ACHN (cell line): ENCODE results near the gene SLC39A9.
"Not testable (repeated sequence)": the region's sequence is repeated elsewhere in the genome, so short reads cannot be mapped to it uniquely, and the experiment has no call there.

ENCODE experiments used
- DNase-seq: peaks from one replicate; pipeline ENCODE4 v3.0.0-alpha.2; 2015
- in situ Hi-C: cut with HindIII; loops from 2 replicates; pipeline ENCODE4 v1.10.0; 2017; ENCODE audit warnings: low sequenced_read_pairs, low pct_ligation_motif_present, low pct_unique_long_range_greater_than_20kb

The SLC39A9 gene

GRCh38 chr14:69459122-69459521 is 60.6 kb downstream of the SLC39A9 start:
- in situ Hi-C loops = no loop called here
- DNase-seq = no peak

- in situ Hi-C loops = no loop called here
- peak; percentile 82 for DNase-seq
Measured at GRCh38 chr14:69460093-69460701, 61.7 kb downstream of the SLC39A9 start.

GRCh38 chr14:69464379-69464778 is 65.9 kb downstream of the SLC39A9 start:
- in situ Hi-C loops = no loop called here
- no peak for DNase-seq

GRCh38 chr14:69464829-69465228 is 66.3 kb downstream of the SLC39A9 start:
- DNase-seq = peak; percentile 82
- in situ Hi-C loops = no loop called here

- in situ Hi-C loops = no loop called here
Measured at GRCh38 chr14:69468949-69469348, 70.5 kb downstream of the SLC39A9 start.

GRCh38 chr14:69471436-69471835 is 72.9 kb downstream of the SLC39A9 start:
- in situ Hi-C loops = no loop called here
- DNase-seq = no peak

More at GRCh38 chr14:69468949-69469348, 70.5 kb downstream of the SLC39A9 start:
- no peak for DNase-seq

- no peak for DNase-seq
- in situ Hi-C loops = no loop called here
Measured at GRCh38 chr14:69471916-69472315, 73.4 kb downstream of the SLC39A9 start.

GRCh38 chr14:69473260-69473659 is 74.8 kb downstream of the SLC39A9 start:
- in situ Hi-C loops = no loop called here

GRCh38 chr14:69473946-69474345 is 75.5 kb downstream of the SLC39A9 start:
- DNase-seq = no peak
- in situ Hi-C loops = no loop called here

More at GRCh38 chr14:69473260-69473659, 74.8 kb downstream of the SLC39A9 start:
- no peak for DNase-seq

- in situ Hi-C loops = no loop called here
- DNase-seq = peak; percentile 35
Measured at GRCh38 chr14:69475194-69475818, 76.8 kb downstream of the SLC39A9 start.

- DNase-seq, in situ Hi-C loops: not testable (repeated sequence)
Measured at GRCh38 chr14:69476824-69477450, 78.4 kb downstream of the SLC39A9 start.

- DNase-seq, in situ Hi-C loops: not testable (repeated sequence)
Measured at GRCh38 chr14:69478055-69478454, 79.6 kb downstream of the SLC39A9 start.

GRCh38 chr14:69479696-69480095 is 81.2 kb downstream of the SLC39A9 start:
- in situ Hi-C loops = no loop called here
- DNase-seq = no peak

- DNase-seq = no peak
- in situ Hi-C loops = no loop called here
Measured at GRCh38 chr14:69480136-69480535, 81.6 kb downstream of the SLC39A9 start.

- in situ Hi-C loops = no loop called here
- peak; percentile 71 for DNase-seq
Measured at GRCh38 chr14:69481815-69482568, 83.5 kb downstream of the SLC39A9 start.

- DNase-seq = peak; percentile 30
Measured at GRCh38 chr14:69483765-69484443, 85.4 kb downstream of the SLC39A9 start.

GRCh38 chr14:69484444-69485314 is 86.2 kb downstream of the SLC39A9 start, which contains the start of gene PLEKHD1:
PLEKHD1 (plus strand) TSS chr14:69484728; CDS start chr14:69484966, 238 bp downstream.
- DNase-seq = no peak
- in situ Hi-C loops = no loop called here

More at GRCh38 chr14:69483765-69484443, 85.4 kb downstream of the SLC39A9 start:
- in situ Hi-C loops = no loop called here

- DNase-seq = no peak
- in situ Hi-C loops = no loop called here
Measured at GRCh38 chr14:69485315-69485660, 86.8 kb downstream of the SLC39A9 start.
